Measurements from ENCODE around the gene EGFL8.

EGFL8 gene

DNA sequence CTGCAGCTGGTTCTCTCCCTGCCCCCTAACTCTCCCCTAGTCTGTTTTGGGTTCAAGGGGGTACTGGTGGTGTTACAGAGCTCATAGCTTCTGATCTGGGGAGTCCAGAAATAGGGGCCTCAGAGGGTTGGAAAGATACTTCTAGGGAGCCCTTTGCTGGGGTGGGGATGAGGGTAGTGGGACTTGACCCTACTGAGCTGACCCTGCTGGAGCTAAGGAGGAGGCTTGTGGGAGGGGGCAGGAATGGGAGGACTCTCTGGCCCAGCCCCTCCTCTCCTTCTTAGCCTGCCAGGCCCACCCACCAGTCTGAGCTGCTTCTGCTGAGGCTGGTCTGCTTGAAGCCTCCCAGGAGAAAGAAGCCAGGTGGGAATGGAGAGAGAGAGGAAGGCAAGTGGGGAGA, at the start of gene EGFL8:
TSS of gene EGFL8 (plus strand) at position 301 of the 400 bp plus-strand sequence. CDS start 1,571 bp downstream, outside the sequence.
- DNase-seq (ENCODE audit: extremely low read depth, low read depth): no peak
- no peak within 1 kb of the TSS for H3K4me3 ChIP-seq (replicated peaks; ENCODE audit: low read depth, low read length)
- TF ChIP-seq, protein P1, sequence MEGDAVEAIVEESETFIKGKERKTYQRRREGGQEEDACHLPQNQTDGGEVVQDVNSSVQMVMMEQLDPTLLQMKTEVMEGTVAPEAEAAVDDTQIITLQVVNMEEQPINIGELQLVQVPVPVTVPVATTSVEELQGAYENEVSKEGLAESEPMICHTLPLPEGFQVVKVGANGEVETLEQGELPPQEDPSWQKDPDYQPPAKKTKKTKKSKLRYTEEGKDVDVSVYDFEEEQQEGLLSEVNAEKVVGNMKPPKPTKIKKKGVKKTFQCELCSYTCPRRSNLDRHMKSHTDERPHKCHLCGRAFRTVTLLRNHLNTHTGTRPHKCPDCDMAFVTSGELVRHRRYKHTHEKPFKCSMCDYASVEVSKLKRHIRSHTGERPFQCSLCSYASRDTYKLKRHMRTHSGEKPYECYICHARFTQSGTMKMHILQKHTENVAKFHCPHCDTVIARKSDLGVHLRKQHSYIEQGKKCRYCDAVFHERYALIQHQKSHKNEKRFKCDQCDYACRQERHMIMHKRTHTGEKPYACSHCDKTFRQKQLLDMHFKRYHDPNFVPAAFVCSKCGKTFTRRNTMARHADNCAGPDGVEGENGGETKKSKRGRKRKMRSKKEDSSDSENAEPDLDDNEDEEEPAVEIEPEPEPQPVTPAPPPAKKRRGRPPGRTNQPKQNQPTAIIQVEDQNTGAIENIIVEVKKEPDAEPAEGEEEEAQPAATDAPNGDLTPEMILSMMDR (IDR thresholded peaks at IDR 0.05; ENCODE audit: low read depth, low read length, missing control alignments): no peak

DNA sequence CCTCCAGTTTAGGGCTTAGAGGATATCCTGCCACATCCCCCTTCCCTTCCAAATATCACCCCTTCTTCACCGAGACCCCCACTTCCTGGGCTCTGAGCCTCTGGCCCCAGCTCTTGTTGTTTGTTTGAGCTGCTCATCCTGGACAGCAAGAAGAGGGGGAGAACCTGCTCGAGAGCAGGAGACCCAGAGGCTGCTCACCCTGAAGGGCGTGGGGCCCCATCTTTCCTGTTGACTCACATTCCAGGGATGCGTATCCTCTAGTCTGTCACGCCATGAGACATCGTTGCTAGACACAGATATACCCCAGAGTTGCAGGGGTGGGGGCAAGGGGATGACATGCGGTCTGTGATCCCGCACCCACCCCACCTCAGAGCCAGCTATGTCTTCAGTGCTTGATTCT, 49.6 kb upstream of the EGFL8 start:
- DNase-seq (ENCODE audit: extremely low read depth, low read depth): no peak
- no peak overlapping the region for H3K4me3 ChIP-seq (replicated peaks; ENCODE audit: low read depth, low read length)
- TF ChIP-seq, protein P1 (IDR thresholded peaks at IDR 0.05; ENCODE audit: low read depth, low read length, missing control alignments): no peak

DNA sequence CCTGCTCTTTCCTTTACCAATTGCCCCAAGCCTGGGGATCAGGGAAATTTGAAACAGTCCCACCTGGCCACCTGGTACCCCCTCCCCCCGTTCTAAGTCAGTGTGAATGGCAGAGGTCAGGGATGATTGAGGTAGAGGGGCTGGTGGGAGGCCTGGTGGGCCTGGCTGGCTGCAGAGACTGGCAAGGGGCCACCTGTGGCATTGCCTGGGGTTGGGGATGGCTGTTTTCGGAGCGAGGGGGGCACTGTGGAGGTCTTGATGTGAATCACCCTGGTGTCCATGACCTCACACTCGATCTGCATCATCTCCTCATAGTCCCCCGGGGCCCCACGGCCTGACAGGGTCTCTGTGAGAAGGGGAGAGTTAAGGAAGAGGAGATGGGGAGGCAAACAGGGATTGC, 48.8 kb upstream of the EGFL8 start:
- no peak overlapping the region for H3K4me3 ChIP-seq (replicated peaks; ENCODE audit: low read depth, low read length)
- DNase-seq (ENCODE audit: extremely low read depth, low read depth): no peak
- TF ChIP-seq, protein P1 (IDR thresholded peaks at IDR 0.05; ENCODE audit: low read depth, low read length, missing control alignments): no peak

DNA sequence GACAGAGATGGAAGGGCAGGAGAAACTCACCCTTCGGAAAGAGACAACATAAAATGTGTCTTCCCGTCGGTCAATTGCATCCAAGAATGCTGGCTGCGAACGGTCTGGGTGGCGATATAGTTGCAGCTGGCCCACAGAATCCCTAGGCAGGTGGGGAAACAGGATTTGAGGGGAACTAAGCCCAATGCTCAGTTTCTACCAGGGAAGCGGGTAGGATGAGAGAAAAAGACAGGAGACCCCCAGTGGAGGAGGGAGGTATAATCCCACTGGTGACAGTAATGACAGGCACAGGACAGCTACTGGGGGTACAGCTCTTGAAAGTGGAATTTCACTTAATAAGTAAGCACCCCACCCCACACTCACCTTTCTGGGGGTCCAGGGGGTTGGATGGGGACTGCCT, 47.7 kb upstream of the EGFL8 start:
- no peak overlapping the region for H3K4me3 ChIP-seq (replicated peaks; ENCODE audit: low read depth, low read length)
- no peak for DNase-seq (ENCODE audit: extremely low read depth, low read depth)
- TF ChIP-seq, protein P1 (IDR thresholded peaks at IDR 0.05; ENCODE audit: low read depth, low read length, missing control alignments): peak; percentile 55

DNA sequence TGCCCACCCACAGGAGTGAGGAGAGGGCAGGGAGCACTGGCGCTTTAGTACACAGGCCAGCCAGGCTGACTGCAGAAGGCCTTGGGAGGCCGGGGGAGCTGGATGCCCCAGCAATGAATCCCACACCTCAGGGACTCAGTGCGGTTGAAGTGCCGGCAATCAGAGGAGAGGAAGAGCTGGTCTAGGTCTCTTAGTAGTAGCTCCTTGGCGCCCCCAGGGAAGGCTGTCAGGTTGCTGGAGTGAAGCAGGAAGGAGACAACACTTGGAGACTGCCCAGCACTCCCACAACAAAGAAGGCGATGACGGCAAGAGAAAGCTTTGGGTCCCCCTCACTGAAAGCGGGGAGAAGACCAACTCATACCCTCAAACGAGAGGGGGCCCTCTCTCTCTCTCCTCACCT, 46.9 kb upstream of the EGFL8 start:
- TF ChIP-seq, protein P1 (IDR thresholded peaks at IDR 0.05; ENCODE audit: low read depth, low read length, missing control alignments): no peak
- DNase-seq (ENCODE audit: extremely low read depth, low read depth): no peak
- no peak overlapping the region for H3K4me3 ChIP-seq (replicated peaks; ENCODE audit: low read depth, low read length)

DNA sequence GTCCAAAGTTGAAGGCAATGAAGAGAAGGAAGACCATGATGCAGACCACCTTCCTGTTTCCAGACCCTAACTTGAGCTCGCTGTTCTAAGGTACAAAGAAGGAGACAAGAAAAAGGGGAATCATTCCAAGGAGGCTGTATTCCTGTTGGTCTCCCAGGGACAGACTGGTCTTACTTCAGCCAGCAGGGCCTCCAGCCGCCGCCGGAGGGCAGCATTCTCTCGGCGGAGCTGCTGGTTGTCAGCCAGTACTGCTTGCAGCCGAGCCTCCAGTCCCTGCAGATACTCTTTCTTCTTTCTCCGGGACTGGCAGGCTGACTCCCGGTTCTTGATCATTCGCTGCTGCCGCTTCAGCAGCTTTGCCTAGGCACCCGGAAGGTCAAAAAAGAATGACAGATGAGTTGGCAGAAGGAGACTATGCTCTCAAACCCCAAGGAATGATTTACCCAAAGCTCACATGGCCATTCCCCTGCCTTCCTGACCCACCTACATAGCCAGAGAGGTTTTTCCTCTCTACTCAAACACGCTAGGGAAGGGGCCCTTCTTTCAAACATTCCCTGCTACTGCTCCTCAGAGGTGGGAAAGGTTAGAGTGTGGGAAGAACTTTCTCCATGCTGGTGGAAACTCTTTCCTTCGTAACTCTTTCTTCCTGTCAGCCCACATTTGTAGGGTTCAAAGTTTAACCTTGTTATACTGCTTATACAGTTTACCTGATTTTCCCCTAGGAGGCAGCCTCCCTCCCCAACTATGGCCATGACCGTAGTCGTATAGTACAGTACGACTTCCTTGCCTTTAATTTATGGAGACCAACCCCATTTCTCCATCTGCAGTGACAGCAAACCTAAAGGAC, 45.4 kb upstream of the EGFL8 start:
- TF ChIP-seq, protein P1 (IDR thresholded peaks at IDR 0.05; ENCODE audit: low read depth, low read length, missing control alignments): peak; percentile 93
- DNase-seq (ENCODE audit: extremely low read depth, low read depth): no peak
- H3K4me3 ChIP-seq (replicated peaks; ENCODE audit: low read depth, low read length): no peak overlapping the region
